Measurements from ENCODE around the gene DHX9. TPM values are rescaled to one million over a fixed set of nuclear protein-coding genes. Genes with fewer than 3 reads are reported as not detected.

Gene DHX9
- total RNA-seq, 1 experiment from 2014 or later: 131 TPM

DNA sequence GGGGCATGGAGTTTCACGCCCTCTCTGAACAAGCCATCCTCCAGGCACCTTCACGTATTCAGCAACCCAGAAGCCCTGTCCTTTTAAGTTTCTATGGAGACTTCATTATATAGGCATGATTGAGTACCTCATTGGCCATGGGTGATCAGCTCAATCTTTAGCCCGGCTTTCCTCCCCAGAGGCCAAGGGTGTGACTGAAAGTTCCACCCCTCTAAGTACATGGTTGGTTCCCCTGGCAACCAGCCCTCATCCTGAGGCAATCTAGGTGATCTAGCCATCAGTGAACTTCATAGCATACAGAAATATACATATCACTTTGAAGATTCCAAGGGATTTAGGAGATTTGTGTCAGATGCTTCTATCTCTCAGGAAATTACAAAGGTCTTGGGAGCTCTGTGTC is 21.3 kb upstream of the DHX9 start:
- intact Hi-C loops (cut with micrococcal nuclease; ENCODE audit: unreplicated experiment): no loop called here

DNA sequence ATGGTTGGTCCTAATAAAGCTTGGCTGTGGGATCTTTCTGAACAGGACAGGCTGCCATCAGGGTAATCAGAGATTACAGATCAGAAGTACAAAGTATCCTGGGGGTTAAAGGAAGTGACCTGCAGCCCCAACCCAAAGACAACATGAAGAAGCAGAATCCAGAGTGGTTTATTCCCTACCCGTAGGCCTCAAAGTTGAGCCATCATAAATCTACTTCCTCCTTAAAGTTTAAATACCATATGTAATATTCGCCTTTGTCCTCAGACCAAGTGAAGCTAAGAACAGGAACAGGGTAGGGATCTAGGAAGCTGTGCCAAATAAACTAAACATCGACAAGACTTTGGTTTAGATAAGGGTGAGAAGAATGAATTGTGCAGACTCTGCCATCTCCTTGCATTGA is 15.9 kb upstream of the DHX9 start:
- H3K4me3 ChIP-seq: no peak overlapping the region
- POLR2A ChIA-PET (ENCODE audit: unreplicated experiment): no interaction called here
- no peak overlapping the region for H2AFZ ChIP-seq
- TF ChIP-seq EZH2 (IDR thresholded peaks at IDR 0.05; ENCODE audit: low read depth): no peak
- TF ChIP-seq, protein P1, sequence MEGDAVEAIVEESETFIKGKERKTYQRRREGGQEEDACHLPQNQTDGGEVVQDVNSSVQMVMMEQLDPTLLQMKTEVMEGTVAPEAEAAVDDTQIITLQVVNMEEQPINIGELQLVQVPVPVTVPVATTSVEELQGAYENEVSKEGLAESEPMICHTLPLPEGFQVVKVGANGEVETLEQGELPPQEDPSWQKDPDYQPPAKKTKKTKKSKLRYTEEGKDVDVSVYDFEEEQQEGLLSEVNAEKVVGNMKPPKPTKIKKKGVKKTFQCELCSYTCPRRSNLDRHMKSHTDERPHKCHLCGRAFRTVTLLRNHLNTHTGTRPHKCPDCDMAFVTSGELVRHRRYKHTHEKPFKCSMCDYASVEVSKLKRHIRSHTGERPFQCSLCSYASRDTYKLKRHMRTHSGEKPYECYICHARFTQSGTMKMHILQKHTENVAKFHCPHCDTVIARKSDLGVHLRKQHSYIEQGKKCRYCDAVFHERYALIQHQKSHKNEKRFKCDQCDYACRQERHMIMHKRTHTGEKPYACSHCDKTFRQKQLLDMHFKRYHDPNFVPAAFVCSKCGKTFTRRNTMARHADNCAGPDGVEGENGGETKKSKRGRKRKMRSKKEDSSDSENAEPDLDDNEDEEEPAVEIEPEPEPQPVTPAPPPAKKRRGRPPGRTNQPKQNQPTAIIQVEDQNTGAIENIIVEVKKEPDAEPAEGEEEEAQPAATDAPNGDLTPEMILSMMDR (conservative IDR thresholded peaks at IDR 0.05): no peak
- DNase-seq: no peak
- BruUV-seq (replicated peaks): no TSS peak
- H3K79me2 ChIP-seq (ENCODE audit: low read depth): no peaks in the 10 kb centered on the region
- H4K20me1 ChIP-seq (ENCODE audit: insufficient read depth): no peaks in the 10 kb centered on the region
- H3K27me3 ChIP-seq (ENCODE audit: insufficient read depth, low read depth): no peaks in the 10 kb centered on the region
- H3F3A ChIP-seq (ENCODE audit: insufficient read depth, low read depth): no peaks in the 10 kb centered on the region
- intact Hi-C loops (cut with micrococcal nuclease; ENCODE audit: unreplicated experiment): no loop called here
- no peak overlapping the region for H3K27ac ChIP-seq
- CTCF ChIA-PET: no interaction called here
- H3K36me3 ChIP-seq (ENCODE audit: low read depth): no peaks in the 10 kb centered on the region
- no peak overlapping the region for H3K4me2 ChIP-seq
- no peaks in the 10 kb centered on the region for H3K4me1 ChIP-seq (replicated peaks; ENCODE audit: insufficient read depth)
- H3K9me2 ChIP-seq (ENCODE audit: insufficient read depth): peaks cover under 1% of the 10 kb centered on the region; the same call in 1 of the 2 replicates
- H3K9me3 ChIP-seq (ENCODE audit: insufficient read depth, low read depth): no peaks in the 10 kb centered on the region

More for the DNA sequence above, 21.3 kb upstream of the DHX9 start:
- no peaks in the 10 kb centered on the region for H3K9me3 ChIP-seq (ENCODE audit: insufficient read depth, low read depth)
- DNase-seq: no peak
- no peaks in the 10 kb centered on the region for H3K27me3 ChIP-seq (ENCODE audit: insufficient read depth, low read depth)
- H4K20me1 ChIP-seq (ENCODE audit: insufficient read depth): no peaks in the 10 kb centered on the region
- ChIA-PET CTCF (no interaction called here), POLR2A (ENCODE audit: unreplicated experiment) (no interaction called here)
- BruUV-seq (replicated peaks): no TSS peak
- H2AFZ ChIP-seq: no peak overlapping the region
- H3F3A ChIP-seq (ENCODE audit: insufficient read depth, low read depth): no peaks in the 10 kb centered on the region
- H3K79me2 ChIP-seq (ENCODE audit: low read depth): no peaks in the 10 kb centered on the region
- no peaks in the 10 kb centered on the region for H3K4me1 ChIP-seq (replicated peaks; ENCODE audit: insufficient read depth)
- no peak overlapping the region for H3K4me3 ChIP-seq
- H3K36me3 ChIP-seq (ENCODE audit: low read depth): no peaks in the 10 kb centered on the region
- H3K9me2 ChIP-seq (ENCODE audit: insufficient read depth): peaks cover 6% of the 10 kb centered on the region; the same call in 1 of the 2 replicates
- no peak overlapping the region for H3K27ac ChIP-seq
- TF ChIP-seq EZH2 (IDR thresholded peaks at IDR 0.05; ENCODE audit: low read depth): no peak
- TF ChIP-seq, protein P1 (conservative IDR thresholded peaks at IDR 0.05): no peak
- no peak overlapping the region for H3K4me2 ChIP-seq

DNA sequence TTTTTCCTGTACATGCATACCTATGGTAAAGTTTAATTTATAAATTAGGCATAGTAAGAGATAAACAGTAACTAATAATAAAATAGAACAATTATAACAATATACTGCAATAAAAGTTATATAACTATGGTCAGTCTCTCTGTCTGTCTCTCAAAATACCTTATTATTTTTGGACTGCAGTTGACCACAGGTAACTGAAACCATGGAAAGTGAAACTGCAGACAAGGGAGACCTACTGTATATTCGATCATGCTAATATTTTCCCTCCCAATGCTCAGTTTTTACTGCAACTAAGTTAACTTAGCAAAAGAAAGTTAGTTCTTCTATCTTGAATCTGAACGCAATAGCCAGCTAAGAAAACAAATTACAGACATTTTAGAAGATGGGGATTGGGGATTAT is 12.3 kb upstream of the DHX9 start:
- TF ChIP-seq, protein P1 (conservative IDR thresholded peaks at IDR 0.05): no peak
- no peak for TF ChIP-seq EZH2 (IDR thresholded peaks at IDR 0.05; ENCODE audit: low read depth)
- Histone ChIP-seq H3K9me3 (ENCODE audit: insufficient read depth, low read depth) (no peaks in the 10 kb centered on the region), H3K79me2 (ENCODE audit: low read depth) (no peaks in the 10 kb centered on the region), H4K20me1 (ENCODE audit: insufficient read depth) (no peaks in the 10 kb centered on the region), H3K9me2 (ENCODE audit: insufficient read depth) (no peaks in the 10 kb centered on the region), H3K27ac (no peak overlapping the region), H3K4me1 (replicated peaks; ENCODE audit: insufficient read depth) (no peaks in the 10 kb centered on the region), H3F3A (ENCODE audit: insufficient read depth, low read depth) (no peaks in the 10 kb centered on the region), H3K36me3 (ENCODE audit: low read depth) (no peaks in the 10 kb centered on the region), H2AFZ (no peak overlapping the region), H3K27me3 (ENCODE audit: insufficient read depth, low read depth) (no peaks in the 10 kb centered on the region), H3K4me2 (no peak overlapping the region), H3K4me3 (no peak overlapping the region)
- intact Hi-C loops (cut with micrococcal nuclease; ENCODE audit: unreplicated experiment): no loop called here
- CTCF ChIA-PET: interaction anchor here (0.7 kb wide), 1 partner anchor 434 kb away, joined by 4 read pairs; no protein-coding TSS in a partner anchor
- no peak for DNase-seq
- POLR2A ChIA-PET (ENCODE audit: unreplicated experiment): no interaction called here
- BruUV-seq (replicated peaks): no TSS peak
